Stromal cell of bone marrow (primary cell): ENCODE data around the gene MICOS13.

Source experiments
- DNase-seq: peaks from one replicate; pipeline ENCODE4 v3.0.0-alpha.2; 2012; ENCODE audit warnings: low read depth

MICOS13 gene

DNA sequence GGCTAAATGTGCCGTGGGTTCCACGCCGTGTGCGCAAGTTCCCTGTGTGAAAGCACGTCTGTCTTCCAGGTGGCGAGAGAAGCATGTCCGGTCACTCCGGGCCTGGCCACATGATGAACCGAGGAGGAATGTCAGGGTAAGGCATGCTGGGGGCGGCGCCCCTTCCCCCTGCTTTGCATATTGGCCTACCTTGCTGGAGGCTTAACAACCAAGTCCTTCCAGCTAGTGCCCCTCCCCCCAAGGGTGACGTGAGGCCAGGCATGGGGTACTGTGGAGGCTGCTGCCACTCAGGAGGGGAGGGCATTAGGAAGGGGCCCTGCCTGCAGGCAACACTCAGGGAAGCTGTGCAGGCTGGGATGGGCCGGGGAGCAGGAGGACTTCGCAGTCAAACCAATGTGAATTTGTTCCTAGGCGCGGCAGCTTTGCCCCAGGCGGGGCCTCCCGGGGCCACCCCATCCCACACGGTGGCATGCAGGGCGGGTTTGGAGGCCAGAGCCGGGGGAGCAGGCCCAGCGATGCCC lies 12.5 kb downstream of the MICOS13 start:
- DNase-seq = no peak

DNA sequence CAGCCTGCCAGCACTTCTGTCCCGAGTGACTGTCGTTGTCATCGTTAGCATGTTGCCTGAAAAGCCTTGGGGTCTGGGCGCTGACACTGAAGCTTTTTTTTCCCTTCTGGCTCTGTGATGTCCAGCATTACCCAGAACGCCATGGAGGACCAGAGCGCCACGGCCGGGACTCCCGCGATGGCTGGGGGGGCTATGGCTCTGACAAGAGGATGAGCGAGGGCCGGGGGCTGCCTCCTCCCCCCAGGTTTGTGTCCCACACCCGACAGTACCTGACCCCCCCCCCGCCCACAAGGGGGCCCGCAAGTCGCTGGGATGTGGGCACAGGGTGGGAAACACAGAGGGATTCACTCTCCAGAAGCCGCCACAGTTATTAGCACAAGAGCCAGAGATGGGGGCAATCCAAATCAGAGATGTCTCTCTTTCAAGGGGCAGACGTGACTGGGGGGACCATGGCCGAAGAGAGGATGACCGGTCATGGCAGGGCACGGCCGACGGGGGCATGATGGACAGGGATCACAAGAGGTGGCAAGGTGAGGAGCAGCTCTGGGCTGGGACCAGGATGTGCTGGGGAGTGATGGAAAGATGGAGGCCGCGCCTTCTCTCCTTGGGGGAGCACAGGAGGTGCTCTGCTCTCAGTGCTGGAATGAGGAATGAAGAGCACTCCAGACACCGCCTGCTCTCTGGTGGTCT lies 13.2 kb downstream of the MICOS13 start:
- DNase-seq = no peak

DNA sequence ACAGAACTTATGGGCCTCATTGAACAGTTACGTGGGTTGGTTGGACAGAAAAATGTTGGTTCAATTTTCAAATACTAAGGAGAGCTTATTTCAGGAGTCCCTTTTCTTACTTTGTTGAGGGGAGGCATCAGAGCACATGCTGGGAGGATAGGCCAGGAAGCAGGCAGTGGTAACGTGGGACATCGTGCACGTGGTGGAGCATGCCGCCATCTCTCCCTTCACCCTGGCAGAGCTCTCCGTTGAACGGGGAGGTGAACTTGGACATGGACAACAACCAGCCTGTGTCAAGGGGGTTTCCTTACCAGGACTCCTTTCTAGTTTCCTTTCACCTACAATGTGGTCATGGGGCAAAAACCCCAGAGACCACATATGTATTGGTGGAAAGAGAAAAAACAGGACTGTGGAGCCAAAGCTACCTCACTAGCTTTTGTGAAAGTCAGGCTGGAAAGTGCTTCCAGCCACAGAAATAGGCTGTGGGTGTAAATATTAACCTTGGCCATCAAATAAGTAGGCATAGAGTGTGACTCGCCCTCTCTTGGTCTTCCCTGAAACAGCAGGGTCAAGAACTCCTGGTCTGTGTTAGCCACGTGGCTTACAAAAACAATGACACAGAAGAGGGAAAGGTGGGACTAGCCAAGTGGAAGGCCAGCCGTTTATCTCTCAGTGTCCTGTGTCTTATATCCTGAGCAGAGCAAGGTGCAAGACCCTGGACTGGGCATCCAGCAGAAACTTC lies 14.4 kb downstream of the MICOS13 start:
- DNase-seq = peak; percentile 75

DNA sequence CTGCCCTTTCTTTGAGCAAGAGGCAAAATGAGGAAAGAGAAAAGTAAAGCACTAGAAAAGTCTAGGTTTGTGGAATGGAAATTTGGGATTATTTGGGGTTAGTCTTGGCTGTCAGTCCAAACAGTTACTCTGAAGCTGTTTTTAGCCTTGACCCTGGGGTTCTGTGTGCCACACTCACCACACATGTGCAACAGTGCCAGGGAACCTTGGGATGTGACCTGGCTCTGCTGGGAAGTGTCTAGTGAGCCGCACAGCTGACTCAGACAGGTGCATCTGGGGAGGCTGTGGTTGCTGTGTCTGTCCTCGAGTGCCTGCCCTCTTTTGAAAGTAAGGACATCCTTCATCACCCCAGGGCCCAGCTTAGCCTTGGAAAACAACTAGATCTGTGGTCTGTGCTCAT lies 15.8 kb downstream of the MICOS13 start:
- no peak for DNase-seq

DNA sequence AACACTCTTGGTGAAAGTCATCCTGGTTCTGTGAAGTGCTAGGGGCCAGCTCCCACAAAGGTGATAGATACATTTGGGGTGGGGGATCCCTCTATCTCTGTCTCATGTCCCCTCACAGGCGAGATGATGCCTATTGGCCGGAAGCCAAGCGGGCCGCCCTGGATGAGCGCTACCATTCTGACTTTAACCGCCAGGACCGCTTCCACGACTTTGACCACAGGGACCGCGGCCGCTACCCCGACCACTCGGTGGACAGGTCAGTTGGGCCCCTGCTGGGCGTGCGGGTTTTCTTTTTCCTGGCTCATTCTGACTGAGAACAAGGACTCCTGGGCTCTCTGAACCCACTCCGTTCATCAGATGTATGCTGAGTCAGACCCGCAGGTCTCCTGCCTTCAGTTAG lies 16.4 kb downstream of the MICOS13 start:
- no peak for DNase-seq

DNA sequence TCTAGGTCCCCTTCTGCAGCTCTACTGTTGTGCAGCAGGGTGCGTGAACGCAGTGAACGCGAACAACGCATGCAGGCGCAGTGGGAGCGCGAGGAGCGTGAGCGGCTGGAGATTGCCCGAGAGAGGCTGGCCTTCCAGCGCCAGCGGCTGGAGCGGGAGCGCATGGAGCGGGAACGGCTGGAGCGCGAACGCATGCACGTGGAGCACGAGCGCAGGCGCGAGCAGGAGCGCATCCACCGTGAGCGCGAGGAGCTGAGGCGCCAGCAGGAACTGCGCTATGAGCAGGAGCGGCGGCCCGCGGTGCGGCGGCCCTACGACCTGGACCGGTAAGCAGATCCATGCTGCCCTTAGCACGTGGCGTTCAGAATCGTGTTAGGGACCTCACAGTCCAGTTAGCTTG lies 18.8 kb downstream of the MICOS13 start:
- DNase-seq = no peak

DNA sequence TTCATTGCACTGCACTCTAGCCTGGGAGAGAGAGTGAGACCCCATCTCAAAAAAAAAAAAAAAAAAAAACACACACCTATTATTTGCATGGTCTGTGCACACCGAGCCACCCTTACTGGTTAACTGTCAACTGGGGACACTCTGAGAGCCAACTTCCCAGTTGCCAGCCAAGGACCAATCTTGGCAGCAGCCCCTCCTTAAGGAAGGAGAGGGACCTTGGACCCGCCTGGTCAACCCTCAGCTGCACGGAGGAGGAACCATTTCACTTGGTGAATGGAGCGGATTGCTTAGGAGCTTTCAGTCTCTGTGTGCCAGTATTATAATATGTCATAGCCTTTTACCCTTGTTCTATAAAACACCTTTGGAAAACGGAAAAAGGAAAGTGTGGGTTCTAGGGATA lies 24.9 kb downstream of the MICOS13 start:
- DNase-seq = no peak

DNA sequence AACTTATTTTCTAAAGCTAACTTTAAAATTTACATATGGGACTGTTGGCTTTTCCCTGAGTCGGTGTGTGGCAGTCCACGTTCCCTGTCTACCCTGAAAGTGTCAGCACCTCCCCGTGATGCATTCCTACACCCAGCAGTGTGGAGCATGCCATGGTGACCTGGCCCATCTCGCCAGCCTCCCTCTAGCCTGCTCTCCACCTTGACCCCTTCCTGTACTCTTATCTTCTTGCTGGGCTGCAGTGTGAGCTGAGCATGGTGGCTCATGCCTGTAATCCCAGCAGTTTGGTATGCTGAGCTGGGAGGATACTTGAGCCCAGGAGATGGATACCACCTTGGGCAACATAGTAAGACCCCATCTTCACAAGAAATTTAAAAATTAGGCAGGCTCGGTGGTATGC lies 25.4 kb downstream of the MICOS13 start:
- no peak for DNase-seq

DNA sequence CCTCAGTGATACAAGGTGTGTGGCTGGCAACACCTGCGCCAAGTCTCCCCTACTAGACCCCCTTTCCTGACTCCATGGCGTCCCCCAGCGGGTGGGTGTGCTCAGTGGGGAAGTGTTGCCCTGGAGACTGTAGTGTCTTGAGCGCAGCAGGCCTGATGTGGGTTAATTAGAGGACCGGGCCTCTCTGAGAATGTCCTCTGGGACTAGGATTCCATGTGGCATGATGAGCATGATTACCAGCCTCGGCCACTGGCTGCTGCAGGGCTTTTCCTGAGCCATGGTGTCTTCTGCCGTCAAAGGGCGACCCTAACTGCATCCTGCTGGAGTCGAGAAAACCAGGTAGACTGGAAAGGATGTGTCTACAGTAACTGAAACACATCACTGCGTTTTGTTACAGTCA lies 28.1 kb downstream of the MICOS13 start:
- no peak for DNase-seq

DNA sequence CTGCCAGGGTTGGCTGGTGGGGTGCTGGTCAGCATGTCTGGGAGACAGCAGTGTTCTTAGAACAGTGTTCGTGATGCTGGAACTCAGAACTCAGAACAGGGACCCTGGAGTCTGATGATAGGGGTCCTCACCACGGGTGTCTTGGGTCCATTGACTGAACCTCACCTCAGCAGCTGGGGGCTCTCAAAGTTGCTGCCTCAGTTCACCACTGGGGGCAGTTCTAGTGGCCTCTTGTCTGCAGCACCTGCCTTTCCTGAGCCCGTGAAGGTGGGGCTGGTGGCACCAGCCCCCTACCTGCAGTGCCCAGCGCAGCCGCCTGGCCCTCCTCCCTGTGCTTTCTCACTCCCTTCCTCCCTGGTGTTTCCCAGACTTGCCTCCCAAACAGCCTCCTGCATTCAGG lies 29.0 kb downstream of the MICOS13 start:
- no peak for DNase-seq

DNA sequence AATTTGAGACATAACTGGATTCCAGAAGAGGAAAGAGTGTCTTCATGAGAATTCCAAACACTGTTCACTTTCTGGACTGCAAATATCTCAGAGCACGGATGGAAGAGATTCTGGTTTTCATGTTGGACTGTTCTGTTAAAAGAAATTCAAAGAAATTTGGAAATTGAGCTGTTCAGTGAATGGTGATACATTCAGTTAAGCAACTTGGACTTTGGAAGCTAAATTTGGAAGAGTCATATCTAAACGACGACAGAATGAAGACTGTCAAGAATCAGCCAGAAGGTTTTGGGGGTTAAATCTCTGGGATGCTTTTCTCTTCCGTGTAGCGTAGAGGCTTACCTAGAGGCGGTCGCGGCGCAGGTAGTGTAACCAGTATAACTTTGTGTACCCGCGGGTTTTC lies 31.9 kb downstream of the MICOS13 start:
- DNase-seq = no peak

DNA sequence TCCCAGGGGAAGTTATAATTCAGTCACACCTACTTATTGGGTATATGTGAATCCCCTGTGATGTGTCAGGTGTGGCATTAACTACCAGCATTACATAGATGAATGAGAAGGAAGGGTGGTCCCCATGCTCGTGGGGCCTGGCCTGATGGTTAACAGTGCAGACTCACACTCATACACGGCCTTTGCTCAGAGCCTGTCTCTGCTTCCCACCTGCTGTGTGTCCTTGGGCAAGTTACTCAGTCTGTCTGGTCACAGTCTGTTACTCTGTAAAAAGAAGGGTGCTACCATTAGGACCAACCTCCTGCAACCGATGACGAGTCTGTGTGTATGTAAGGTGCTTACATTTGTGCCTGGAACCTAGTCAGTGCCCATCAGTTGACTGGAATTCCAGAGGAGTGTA lies 33.6 kb downstream of the MICOS13 start:
- no peak for DNase-seq

DNA sequence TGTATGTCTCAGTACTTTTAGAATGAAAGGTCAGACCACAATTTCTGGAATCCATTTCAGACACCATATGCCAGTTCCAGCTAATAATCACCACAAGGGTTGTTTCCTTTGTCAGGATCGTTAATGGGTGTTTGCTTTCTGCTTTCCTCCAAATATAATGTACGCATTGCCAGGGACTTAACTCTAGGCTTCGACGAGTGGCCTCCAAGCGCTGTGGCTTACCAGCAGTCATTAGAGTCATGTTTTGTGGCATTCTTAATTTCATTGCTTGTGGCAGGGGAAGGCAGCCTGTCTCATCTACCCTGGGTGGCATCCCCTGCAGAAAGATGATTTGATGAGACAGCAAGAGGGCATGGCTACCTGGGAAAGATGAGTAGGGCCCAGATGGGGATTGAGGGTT lies 34.9 kb downstream of the MICOS13 start:
- DNase-seq = no peak

DNA sequence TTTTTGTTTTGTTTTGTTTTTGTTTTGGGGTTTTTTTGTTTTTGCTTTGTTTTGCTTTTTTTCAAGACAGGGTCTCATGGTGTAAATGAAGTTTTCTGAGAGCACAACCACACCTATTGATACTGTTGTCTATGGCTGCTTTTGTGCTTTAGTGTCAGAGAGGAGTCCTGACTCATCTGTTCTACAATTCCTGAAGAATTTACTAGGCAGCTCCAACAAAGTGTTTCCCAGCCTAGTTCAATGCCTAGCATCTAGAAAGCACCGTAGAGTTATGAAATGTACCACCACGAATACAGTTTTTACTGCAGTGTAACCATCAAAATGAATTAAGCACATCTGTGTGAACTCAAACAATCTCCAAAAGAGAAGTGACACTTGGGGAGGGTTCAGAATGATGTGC lies 36.3 kb downstream of the MICOS13 start:
- no peak for DNase-seq

DNA sequence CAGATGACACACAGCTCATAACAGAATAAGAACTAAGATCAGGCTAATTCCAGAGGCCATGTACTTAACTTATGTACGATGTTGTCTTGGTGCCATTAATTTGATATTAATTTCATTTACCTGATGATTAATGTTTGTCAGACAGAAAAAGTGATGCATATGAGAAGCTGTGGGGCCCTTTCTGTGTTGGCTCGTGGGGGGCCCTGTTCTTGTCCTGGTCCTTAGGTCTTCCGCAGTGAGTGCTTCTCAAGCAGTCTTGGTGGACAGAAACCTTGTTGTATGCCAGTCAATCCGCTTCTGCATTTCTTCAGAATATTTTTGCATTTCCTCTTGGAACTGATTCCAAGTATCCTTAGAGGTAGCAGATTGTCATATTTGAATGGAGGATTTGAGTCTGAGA lies 37.3 kb downstream of the MICOS13 start:
- DNase-seq = no peak

DNA sequence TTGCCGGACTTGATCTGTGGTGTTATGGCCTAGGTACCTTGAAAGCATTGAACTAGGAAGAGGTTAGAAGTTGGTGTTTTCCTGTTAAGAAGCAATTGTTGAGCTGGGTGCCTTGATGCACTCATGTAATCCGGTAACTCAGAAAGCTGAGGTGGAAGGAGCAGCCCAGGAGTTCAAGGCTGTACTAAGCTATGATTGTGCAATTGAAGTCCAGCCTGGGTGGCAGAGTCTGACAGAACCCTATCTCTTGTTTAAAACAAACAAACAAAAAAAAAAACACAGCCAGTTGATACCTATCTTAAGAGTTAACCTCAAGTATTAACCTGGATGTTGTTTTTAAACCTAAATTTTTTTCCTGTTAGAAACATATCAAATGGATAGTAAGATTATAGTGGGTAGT lies 38.1 kb downstream of the MICOS13 start:
- no peak for DNase-seq

DNA sequence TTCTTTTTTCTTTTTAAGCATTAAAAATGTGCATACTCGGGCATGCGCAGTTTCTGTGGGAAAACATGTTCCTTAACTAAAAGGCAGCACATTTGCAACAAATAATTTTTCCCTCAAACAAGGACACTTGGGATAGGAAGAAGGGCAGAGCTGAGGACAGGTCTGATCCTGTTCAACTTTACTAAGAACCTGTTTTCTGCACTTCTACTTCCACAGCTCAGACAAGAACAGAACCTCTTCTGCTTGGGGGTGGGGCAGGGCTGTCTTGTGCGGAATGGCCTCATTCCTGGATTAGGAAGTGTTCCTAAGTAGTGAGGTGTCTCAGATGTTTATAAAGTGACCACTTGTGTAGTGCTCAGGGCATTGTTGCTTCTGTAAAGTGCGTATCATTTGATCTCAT lies 39.1 kb downstream of the MICOS13 start:
- DNase-seq = no peak

DNA sequence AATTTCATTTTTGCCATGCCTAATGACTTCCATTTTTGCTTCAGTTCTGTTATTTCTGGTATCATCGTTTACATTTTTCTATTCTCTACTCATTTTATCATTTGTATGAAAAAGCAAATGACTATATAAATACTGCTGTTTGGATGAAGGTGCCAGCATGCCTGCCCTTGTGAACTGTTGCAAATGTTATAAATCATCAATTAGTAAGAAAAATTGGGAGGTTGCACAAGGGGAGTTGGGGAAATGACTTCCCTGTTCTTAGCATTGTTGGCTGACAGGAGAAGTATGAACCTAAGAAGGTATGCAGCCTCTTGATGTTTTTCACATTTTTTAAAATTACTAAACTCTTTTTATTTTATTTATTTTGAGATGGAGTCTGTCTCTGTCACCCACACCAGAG lies 42.3 kb downstream of the MICOS13 start:
- no peak for DNase-seq

DNA sequence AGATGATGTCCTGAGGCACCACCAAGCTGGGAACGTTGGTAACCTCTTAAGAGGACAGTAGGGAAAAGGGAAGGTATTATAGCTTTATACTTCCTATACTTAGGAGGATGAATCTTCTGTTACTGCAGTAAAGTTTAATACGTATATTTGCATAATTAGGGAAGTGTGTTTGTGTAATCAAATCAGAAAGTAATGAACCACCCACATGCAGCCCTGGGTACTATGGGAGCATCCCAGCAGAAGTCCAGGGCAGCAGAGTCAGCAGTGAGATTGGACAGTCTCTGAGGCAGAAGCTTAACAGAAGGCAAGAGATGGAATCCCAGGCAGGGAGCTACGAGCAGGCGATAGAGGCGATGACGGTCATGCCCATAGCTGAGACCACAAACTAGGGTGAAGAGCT lies 44.9 kb downstream of the MICOS13 start:
- DNase-seq = no peak

DNA sequence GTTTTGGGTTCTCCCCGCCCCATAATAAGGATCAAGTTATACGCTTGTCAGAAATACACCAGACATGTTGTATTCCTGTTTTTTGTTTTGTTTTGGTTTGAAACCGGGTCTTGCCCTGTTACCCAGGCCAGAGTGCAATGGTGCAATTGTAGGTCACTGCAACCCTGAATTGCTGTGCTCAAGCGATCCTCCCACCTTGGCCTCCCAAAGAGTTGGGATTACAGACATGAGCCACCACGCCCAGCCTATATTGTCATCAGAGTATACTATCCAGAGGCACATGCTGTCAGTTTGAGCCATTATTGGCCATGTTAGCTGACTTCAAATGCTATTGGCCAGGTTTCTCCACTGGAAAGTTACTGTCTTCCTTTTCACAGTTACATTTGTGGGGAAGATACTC lies 47.7 kb downstream of the MICOS13 start:
- DNase-seq = no peak

DNA sequence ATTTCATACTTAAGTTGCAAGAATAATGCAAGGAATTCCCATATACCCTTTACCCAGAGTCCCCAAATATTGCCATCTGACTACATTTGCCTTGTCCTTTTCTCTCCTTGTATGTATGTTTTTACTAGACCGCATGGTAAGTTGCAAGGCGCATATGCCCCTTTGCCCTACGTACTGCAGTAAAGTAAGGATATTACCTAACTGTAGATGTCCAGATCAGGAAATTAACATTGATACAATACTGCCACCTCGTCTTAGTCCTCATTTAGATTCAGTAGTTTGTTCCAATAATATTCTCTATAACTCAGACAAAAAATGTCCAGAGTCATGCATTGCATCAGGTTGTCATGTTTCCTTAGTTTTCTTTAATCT lies 48.1 kb downstream of the MICOS13 start:
- no peak for DNase-seq

DNA sequence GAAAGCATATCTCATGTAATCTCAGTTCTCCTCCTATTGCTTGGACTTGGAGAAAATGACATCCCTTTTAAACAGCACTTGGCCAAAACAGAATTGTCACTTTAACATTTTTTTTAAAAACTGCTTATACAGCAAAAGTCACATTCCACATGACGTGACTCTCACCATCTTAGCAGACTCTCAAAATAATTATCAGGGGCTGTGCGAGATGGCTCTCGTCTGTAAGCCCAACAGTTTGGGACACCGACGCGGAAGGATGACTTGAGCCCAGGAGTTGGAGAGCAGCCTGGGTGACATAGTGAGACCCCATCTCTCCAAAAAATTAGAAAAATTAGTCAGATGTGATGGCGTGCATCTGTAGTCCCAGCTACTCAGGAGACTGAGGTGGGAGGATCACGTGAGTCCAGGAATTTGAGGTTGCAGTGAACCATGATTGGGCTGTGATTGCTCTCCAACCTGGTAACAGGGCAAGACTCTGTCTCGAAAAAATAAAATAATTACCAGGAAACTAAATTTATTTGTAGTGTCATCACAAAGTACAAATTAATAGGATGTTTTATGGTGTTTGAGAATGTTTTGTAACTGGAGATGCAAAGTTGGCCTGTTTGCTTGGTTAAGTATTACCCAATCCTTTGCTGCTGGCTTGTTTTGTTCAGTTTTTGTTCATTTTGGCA lies 48.6 kb downstream of the MICOS13 start:
- DNase-seq = no peak

DNA sequence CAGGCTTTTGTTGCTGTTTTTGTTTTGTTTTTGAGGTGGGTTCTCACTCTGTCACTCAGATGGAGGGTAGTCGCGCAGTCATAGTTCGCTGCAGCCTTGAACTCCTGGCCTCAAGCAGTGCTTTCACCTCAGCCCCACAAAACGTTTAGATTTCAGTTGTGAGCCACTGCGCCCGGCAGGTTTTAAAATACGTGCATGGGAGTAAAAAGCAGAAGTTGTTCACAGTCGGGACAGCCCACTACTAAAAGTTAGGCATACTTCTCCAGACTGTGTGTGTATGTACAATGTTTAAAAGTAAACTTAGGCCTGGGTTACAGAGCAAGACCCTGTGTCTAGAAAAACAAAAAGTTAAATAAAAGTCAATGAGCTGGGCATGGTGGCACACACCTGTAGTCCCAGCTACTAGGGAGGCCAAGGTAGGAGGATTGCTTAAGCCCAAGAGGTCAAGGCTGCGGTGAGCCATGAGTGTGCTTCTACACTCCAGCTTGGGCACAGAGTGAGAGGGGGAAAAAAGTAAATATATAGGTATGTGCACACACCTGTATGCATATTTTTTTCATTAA lies 51.3 kb downstream of the MICOS13 start:
- DNase-seq = no peak
